ENCODE data around the gene MAPK4.

GRCh38 chr18:50628533-50628905, 68.6 kb downstream of the MAPK4 start:
- no peak for TF ChIP-seq POLR2A (IDR thresholded peaks at IDR 0.05)
- TF ChIP-seq CTCF (IDR thresholded peaks at IDR 0.05) = no peak

Data from uterus (tissue), 2 donors.